Measurements from ENCODE around the gene ZEB2. TPM values are rescaled to one million over a fixed set of nuclear protein-coding genes. Genes with fewer than 3 reads are reported as not detected.

The ZEB2 gene
- total RNA-seq, 1 experiment from 2014 or later: 1.2 TPM

DNA sequence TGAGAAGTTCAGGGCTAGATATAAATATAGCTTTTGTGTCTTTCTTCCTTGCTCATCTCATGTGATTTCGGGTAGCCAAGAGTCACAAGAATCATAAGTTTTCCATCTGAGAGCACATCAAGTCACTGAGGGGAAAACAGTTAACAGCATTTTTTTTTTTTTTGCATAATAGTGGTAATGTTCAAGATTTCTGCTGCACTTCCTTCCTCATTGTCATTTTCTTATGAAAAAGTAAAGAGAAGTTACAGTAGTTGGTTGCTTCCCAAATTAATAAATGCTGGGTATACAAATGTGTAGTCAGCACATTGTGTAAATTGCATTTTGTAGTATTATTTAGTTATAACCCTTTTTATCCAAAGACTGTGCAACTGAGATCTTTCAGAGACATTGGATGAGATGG lies 93.6 kb downstream of the ZEB2 start:
- no peak overlapping the region for H3K23ac ChIP-seq (ENCODE audit: insufficient read length, low read depth, low read length)
- H2BK20ac ChIP-seq (ENCODE audit: low read depth, low read length, poor library complexity, severe bottlenecking): no peak overlapping the region
- no peaks in the 10 kb centered on the region; the same call in 1 of the 2 replicates for H3K4me1 ChIP-seq (ENCODE audit: insufficient read depth, low read length)
- no peak overlapping the region for H4K5ac ChIP-seq (ENCODE audit: insufficient read length, low read depth, low read length)
- no CpG with 5 or more reads among the region's 1 CpG for WGBS (ENCODE audit: extremely low coverage, insufficient read length, low lambda C conversion rate)
- TF ChIP-seq, protein P1, sequence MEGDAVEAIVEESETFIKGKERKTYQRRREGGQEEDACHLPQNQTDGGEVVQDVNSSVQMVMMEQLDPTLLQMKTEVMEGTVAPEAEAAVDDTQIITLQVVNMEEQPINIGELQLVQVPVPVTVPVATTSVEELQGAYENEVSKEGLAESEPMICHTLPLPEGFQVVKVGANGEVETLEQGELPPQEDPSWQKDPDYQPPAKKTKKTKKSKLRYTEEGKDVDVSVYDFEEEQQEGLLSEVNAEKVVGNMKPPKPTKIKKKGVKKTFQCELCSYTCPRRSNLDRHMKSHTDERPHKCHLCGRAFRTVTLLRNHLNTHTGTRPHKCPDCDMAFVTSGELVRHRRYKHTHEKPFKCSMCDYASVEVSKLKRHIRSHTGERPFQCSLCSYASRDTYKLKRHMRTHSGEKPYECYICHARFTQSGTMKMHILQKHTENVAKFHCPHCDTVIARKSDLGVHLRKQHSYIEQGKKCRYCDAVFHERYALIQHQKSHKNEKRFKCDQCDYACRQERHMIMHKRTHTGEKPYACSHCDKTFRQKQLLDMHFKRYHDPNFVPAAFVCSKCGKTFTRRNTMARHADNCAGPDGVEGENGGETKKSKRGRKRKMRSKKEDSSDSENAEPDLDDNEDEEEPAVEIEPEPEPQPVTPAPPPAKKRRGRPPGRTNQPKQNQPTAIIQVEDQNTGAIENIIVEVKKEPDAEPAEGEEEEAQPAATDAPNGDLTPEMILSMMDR (conservative IDR thresholded peaks at IDR 0.05): no peak
- no peak overlapping the region for H3K56ac ChIP-seq (ENCODE audit: insufficient read length, low read depth, low read length)
- H3K18ac ChIP-seq (ENCODE audit: insufficient read length, low read depth, low read length): no peak overlapping the region
- no peaks in the 10 kb centered on the region for H3K36me3 Mint-ChIP-seq (ENCODE audit: insufficient read depth in 1 of 3, low read depth in 3 of 3)
- H3K27me3 ChIP-seq (ENCODE audit: insufficient read depth, low read length): no peaks in the 10 kb centered on the region
- no peaks in the 10 kb centered on the region for H3K9me3 ChIP-seq (ENCODE audit: control insufficient read depth, low read depth, low read length)
- no peak overlapping the region for H2BK12ac ChIP-seq (ENCODE audit: insufficient read length, low read depth, low read length)
- no peak overlapping the region for H2BK120ac ChIP-seq (ENCODE audit: low read depth, low read length, poor library complexity, severe bottlenecking)
- H2BK15ac ChIP-seq (ENCODE audit: low read depth, low read length): no peak overlapping the region
- no peaks in the 10 kb centered on the region for H4K20me1 ChIP-seq (ENCODE audit: control insufficient read depth, insufficient read depth, insufficient read length)
- H3K4ac ChIP-seq (ENCODE audit: low read depth, low read length): no peak overlapping the region
- no peak overlapping the region for H3K14ac ChIP-seq (ENCODE audit: insufficient read depth, low read length)
- no peak overlapping the region for H3K27ac ChIP-seq (ENCODE audit: insufficient read length, low read depth, low read length)
- H3K27ac Mint-ChIP-seq: no peak overlapping the region
- no peak overlapping the region for H2AFZ ChIP-seq (ENCODE audit: low read length)
- H4K91ac ChIP-seq (ENCODE audit: insufficient read length, low read depth, low read length): no peak overlapping the region
- DNase-seq: no peak
- no peak overlapping the region for H2AK5ac ChIP-seq (ENCODE audit: insufficient read length, low read length)
- no peak overlapping the region for H3K9ac ChIP-seq (ENCODE audit: extremely low read depth, insufficient read length, low read length)
- no peaks in the 10 kb centered on the region for H3K79me1 ChIP-seq (ENCODE audit: insufficient read depth, low read depth, low read length, poor library complexity, severe bottlenecking)
- H3K23me2 ChIP-seq (ENCODE audit: insufficient read length, low read depth, low read length, poor library complexity, severe bottlenecking): no peaks in the 10 kb centered on the region
- no peaks in the 10 kb centered on the region for H3K27me3 Mint-ChIP-seq (ENCODE audit: low read depth)
- no peak overlapping the region for H2BK5ac ChIP-seq (ENCODE audit: insufficient read length, low read length)
- no peak overlapping the region for H3K4me3 Mint-ChIP-seq
- H4K8ac ChIP-seq (replicated peaks; ENCODE audit: insufficient read length, low read depth, low read length): no peak overlapping the region
- H3K9me3 Mint-ChIP-seq: no peaks in the 10 kb centered on the region
- no peak overlapping the region for H3T11ph ChIP-seq (ENCODE audit: low read length)
- no peak overlapping the region for H3K4me2 ChIP-seq (ENCODE audit: insufficient read depth, insufficient read length, low read length)
- no peaks in the 10 kb centered on the region for H3K79me2 ChIP-seq (ENCODE audit: insufficient read depth, low read length)
- peaks cover 21 to 26% of the 10 kb centered on the region in 2 experiments for H3K4me1 Mint-ChIP-seq

Measured in H9 (cell line).